A673 (cell line): ENCODE measurements around the gene CTSO.

Experiments used
- CTCF ChIP-seq: fragments of 300-800, 200-600 bp; sonication (generic); conservative IDR thresholded peaks from 2 replicates; pipeline ENCODE4 v1.5.1; 2017; ENCODE audit warnings: low read depth, mild to moderate bottlenecking, antibody characterized with exemption, low read length, moderate library complexity, mixed read lengths
- EZH2 ChIP-seq: fragments of 200-600 bp; sonication (generic); IDR thresholded peaks from 2 replicates; pipeline ENCODE4 v1.6.1; 2017; ENCODE audit warnings: borderline replicate concordance, low read depth, mild to moderate bottlenecking, mixed read lengths, antibody characterized with exemption, low read length; ENCODE audit not compliant: poor library complexity, severe bottlenecking

GRCh38 chr4:155901013-155901412 lies 52.7 kb downstream of the CTSO start:
- TF ChIP-seq CTCF: no peak
- TF ChIP-seq EZH2: no peak
